Gastroesophageal sphincter (tissue), 3 donors: ENCODE data around the gene FEM1B.

Experiments used
- POLR2A ChIP-seq, 2 donors: fragments of 450-650 bp; IDR thresholded peaks; one replicate each; pipeline ENCODE4 v1.6.1; 2017; ENCODE audit warnings: antibody characterized with exemption in 2 of 2, mild to moderate bottlenecking in 2 of 2, moderate library complexity in 1 of 2
- POLR2AphosphoS5 ChIP-seq: sonication (generic); formaldehyde crosslinking; IDR thresholded peaks from one replicate; pipeline ENCODE4 v1.6.1; 2017; ENCODE audit warnings: antibody characterized with exemption
- TF ChIP-seq, protein P1 (sequence below), 4 experiments: fragments of 200-600 bp in 2 of 4; fragments of 450-650 bp in 2 of 4; sonication (generic) in 1 of 4; IDR thresholded peaks; one replicate each; pipeline ENCODE4 v1.5.1; 2017 to 2019; ENCODE audit warnings: antibody characterized with exemption in 4 of 4, mild to moderate bottlenecking in 2 of 4, moderate library complexity in 2 of 4

DNA sequence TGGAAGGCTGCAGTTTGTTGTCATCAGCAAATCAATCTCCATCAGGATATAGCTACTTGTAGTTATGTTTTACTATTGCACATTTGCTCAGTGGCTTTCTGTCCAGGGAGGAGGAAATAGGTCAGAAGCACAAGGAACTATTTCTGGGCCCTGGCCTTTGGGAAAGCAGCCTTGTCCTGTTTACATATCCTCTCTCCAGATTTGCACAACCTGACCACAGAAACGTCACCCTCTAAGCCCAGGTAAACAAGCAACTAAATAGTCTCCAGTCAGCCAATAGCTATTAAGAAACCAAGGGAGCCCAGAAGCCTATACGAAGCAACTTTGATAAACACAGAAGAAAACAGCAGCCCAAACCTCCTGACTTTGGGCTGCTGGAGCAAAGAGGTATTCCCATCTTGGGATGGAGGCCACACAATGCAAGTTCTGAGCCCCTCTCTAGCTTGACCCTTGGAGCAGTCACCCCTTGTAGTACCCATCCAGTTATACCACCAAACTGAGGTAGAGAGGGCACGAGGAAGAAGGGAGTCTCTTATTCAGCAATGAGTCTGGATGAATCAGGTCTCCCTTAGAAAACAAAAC, 2.3 kb upstream of the FEM1B start:
- TF ChIP-seq, protein P1, sequence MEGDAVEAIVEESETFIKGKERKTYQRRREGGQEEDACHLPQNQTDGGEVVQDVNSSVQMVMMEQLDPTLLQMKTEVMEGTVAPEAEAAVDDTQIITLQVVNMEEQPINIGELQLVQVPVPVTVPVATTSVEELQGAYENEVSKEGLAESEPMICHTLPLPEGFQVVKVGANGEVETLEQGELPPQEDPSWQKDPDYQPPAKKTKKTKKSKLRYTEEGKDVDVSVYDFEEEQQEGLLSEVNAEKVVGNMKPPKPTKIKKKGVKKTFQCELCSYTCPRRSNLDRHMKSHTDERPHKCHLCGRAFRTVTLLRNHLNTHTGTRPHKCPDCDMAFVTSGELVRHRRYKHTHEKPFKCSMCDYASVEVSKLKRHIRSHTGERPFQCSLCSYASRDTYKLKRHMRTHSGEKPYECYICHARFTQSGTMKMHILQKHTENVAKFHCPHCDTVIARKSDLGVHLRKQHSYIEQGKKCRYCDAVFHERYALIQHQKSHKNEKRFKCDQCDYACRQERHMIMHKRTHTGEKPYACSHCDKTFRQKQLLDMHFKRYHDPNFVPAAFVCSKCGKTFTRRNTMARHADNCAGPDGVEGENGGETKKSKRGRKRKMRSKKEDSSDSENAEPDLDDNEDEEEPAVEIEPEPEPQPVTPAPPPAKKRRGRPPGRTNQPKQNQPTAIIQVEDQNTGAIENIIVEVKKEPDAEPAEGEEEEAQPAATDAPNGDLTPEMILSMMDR (IDR thresholded peaks at IDR 0.05) = no peak
- no peak for TF ChIP-seq POLR2AphosphoS5
- no peak for TF ChIP-seq POLR2A (IDR thresholded peaks at IDR 0.05)
